Heart left ventricle (tissue), 16 donors: Measurements from ENCODE around the gene CDH11. TPM values are rescaled to one million over a fixed set of nuclear protein-coding genes. Genes with fewer than 3 reads are reported as not detected.

Experiments used
- ATAC-seq, 4 donors: fragments of 200-7000 bp; cut with Tn5 transposase; one replicate each; pipeline ENCODE4 v1.9.1; 2020 to 2022; ENCODE audit warnings: moderate library complexity in 4 of 4, mild to moderate bottlenecking in 3 of 4, moderate number of reproducible peaks in 1 of 4
- DNase-seq, 5 donors: peaks; one replicate each; pipeline ENCODE4 v3.0.0-alpha.2; 2020
- H3K27ac ChIP-seq, 12 donors: fragments of 200-600 bp; sonication (generic) in 4 of 12; one replicate each; pipeline versions ENCODE4 v1.5.0 to v1.8.0; 2016 to 2022; ENCODE audit warnings: mild to moderate bottlenecking in 2 of 12
- H3K27me3 ChIP-seq, 9 donors: fragments of 200-600 bp; sonication (generic) in 2 of 9; one replicate each; pipeline versions ENCODE4 v1.5.1 to v1.8.0; 2016 to 2022; ENCODE audit warnings: mild to moderate bottlenecking in 3 of 9
- H3K36me3 ChIP-seq, 9 donors: fragments of 200-600 bp; sonication (generic) in 2 of 9; one replicate each; pipeline versions ENCODE4 v1.5.0 to v1.8.0; 2018 to 2022; ENCODE audit warnings: mild to moderate bottlenecking in 2 of 9
- H3K4me1 ChIP-seq, 12 donors: fragments of 200-600 bp; sonication (generic) in 4 of 12; one replicate each; pipeline versions ENCODE4 v1.5.0 to v1.8.0; 2016 to 2022; ENCODE audit warnings: mild to moderate bottlenecking in 3 of 12
- H3K4me3 ChIP-seq, 12 donors: fragments of 200-600 bp; sonication (generic) in 4 of 12; one replicate each; pipeline versions ENCODE4 v1.5.0 to v1.8.0; 2017 to 2022; ENCODE audit warnings: mild to moderate bottlenecking in 9 of 12, moderate library complexity in 4 of 12
- H3K9me3 ChIP-seq, 12 donors: fragments of 200-600 bp; sonication (generic) in 4 of 12; one replicate each; pipeline versions ENCODE4 v1.5.0 to v1.8.0; 2016 to 2022; ENCODE audit warnings: mild to moderate bottlenecking in 1 of 12
- CTCF ChIP-seq, 12 donors: fragments of 200-600 bp; sonication (generic) in 4 of 12; IDR thresholded peaks; one replicate each; pipeline versions ENCODE4 v1.5.0 to v1.8.0; 2018 to 2022; ENCODE audit warnings: antibody characterized with exemption in 12 of 12, mild to moderate bottlenecking in 5 of 12
- POLR2A ChIP-seq, 2 donors: fragments of 450-650 bp; IDR thresholded peaks; one replicate each; pipeline ENCODE4 v1.6.1; 2017; ENCODE audit warnings: antibody characterized with exemption in 2 of 2, mild to moderate bottlenecking in 2 of 2, moderate library complexity in 2 of 2
- WGBS, 4 donors: extraction: QIAGEN DNeasy Blood & Tissue Kit in 2 of 4; methylation state at CpG; one replicate each; pipeline versions ENCODE4 v1.1.5 to v1.1.7; 2013 to 2018; 5-methylcytosine and 5-hydroxymethylcytosine counted together
- intact Hi-C, 10 donors: fragments of 100-400 bp; cut with DNase I; formaldehyde crosslinking; loops; one replicate each; pipeline versions ENCODE4 v1.11.1 to v1.14.2; 2022
- polyA plus RNA-seq, 2 donors: library from polyadenylated mRNA; stranded (reverse); fragments of 200-250 nt; gene quantifications; one replicate each; pipeline ENCODE4 v1.2.3, GENCODE V29; 2013
- total RNA-seq, 9 donors: library from RNA; depleted of rRNA in 2 of 9; stranded (reverse); fragments of >200 nt in 2 of 9; fragmentation: NEBNext Ultra II Directional in 3 of 9; extraction: Animal tissue kit (Norgen Biotek cat#: 25700) in 3 of 9; gene quantifications; one replicate each; pipeline versions ENCODE4 v1.1.0 to v1.2.4, GENCODE V29; 2016 to 2023
- donor health status: ischemic (EF 13 %, LVEDD 7.1; RV severe dilation, severe dysfunction).
- donor health status: healthy with polysubstance abuse.
- donor health status: DM: no; HTN: yes; CAD: no.
- donor health status: DM: no; HTN: no; CAD: no.
- donor health status: ischemic (EF 25% LVEDD 6.9; RV normal size, moderate dysfunction).
- donor health status: ischemic (EF 25% LVEDD 5.7; RV mildly dilated, moderate dysfunction).
- donor health status: healthy.
- donor health status: DM: yes; HTN: yes; CAD: no.
- donor health status: ischemic (EF 35%, LVEDD 5.7; RV mildly dilated, moderate dysfunction).
- donor health status: nonischemic (EF 11% LVEDD 7.7; RV severe dilation, severe dysfunction).
- donor health status: DM: yes; HTN: yes; CAD: no.
- donor health status: PGD.
- donor health status: ischemic (EF 29% LVEDD 5.4; RV normal size, mild dysfunction).
- donor health status: nonischemic (EF 23%, LVEDD 6.1; RV moderate dilation, normal function).

Gene CDH11
- total and polyA plus RNA-seq, 11 donors, result 1.4 to 37.1 (median 7.4) TPM

GRCh38 chr16:65097296-65097695, 24.6 kb downstream of the CDH11 start:
- Histone ChIP-seq H3K27me3 (no peaks in the 10 kb centered on the region), H3K9me3 (no peaks in the 10 kb centered on the region), H3K4me3 (no peak overlapping the region), H3K36me3 (no peaks in the 10 kb centered on the region), H3K4me1 (no peaks in the 10 kb centered on the region), H3K27ac (no peak overlapping the region)
- DNase-seq (no peak), ATAC-seq (no peak)
- TF ChIP-seq POLR2A (IDR thresholded peaks at IDR 0.05) (no peak), CTCF (IDR thresholded peaks at IDR 0.05) (no peak)
- intact Hi-C loops, result no loop called here
- WGBS, 4 donors, result 75 to 85% (median 79%) methylated on average over 4 of the region's 4 CpGs

GRCh38 chr16:65095906-65096305, 26.0 kb downstream of the CDH11 start:
- H3K27ac ChIP-seq, result no peak overlapping the region
- no peaks in the 10 kb centered on the region for H3K4me1 ChIP-seq
- DNase-seq (no peak), ATAC-seq (no peak)
- H3K27me3 ChIP-seq, result no peaks in the 10 kb centered on the region
- intact Hi-C loops, result no loop called here
- no peak overlapping the region for H3K4me3 ChIP-seq
- WGBS, 4 donors, result 69 to 71% (median 70%) methylated on average over 4 of the region's 4 CpGs
- H3K9me3 ChIP-seq, result no peaks in the 10 kb centered on the region
- H3K36me3 ChIP-seq, result no peaks in the 10 kb centered on the region
- TF ChIP-seq POLR2A (IDR thresholded peaks at IDR 0.05) (no peak), CTCF (IDR thresholded peaks at IDR 0.05) (no peak)

DNA sequence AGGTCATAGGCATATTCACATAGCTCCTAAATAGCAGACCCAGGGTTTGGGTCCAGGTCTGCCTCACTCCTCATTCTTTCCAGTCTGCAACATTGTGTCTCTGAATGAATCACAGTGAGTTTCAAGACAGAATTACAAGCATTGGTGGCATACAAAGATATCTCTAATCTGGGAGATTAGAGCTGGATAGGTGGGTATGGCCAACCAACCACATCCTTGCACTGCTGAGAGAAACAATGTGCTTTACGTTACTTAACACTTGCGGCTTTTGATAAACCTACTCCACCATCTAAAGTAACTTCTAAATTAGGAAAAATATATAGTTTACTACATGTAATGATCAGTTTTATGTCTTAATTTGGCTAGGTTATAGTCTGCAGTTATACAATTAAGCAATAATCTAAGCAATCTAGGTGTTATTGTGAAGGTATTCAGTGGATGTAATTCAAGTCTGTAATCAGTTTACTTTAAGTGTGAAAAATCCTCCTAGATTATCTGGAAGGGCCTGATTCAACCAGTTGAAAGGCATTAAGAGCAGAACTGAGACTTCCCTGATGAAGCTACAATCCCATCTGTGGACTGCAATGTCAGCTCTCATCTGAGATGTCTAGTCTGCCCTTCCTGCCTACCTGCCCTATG, 26.7 kb downstream of the CDH11 start:
- intact Hi-C loops, result no loop called here
- Histone ChIP-seq H3K27me3 (no peaks in the 10 kb centered on the region), H3K36me3 (no peaks in the 10 kb centered on the region), H3K9me3 (no peaks in the 10 kb centered on the region), H3K4me1 (no peaks in the 10 kb centered on the region), H3K4me3 (no peak overlapping the region), H3K27ac (no peak overlapping the region)
- WGBS, 4 donors, result 93 to 98% (median 96%) methylated on average over 2 of the region's 2 CpGs
- no peak for TF ChIP-seq CTCF (IDR thresholded peaks at IDR 0.05)
- no peak for TF ChIP-seq POLR2A (IDR thresholded peaks at IDR 0.05)
- DNase-seq, result no peak
- no peak for ATAC-seq

GRCh38 chr16:65094009-65094408, 27.9 kb downstream of the CDH11 start:
- H3K27me3 ChIP-seq, result no peaks in the 10 kb centered on the region
- H3K27ac ChIP-seq, result no peak overlapping the region
- WGBS, 4 donors, result 76 to 88% (median 83%) methylated on average over 1 of the region's 1 CpG
- intact Hi-C loops, result no loop called here
- DNase-seq, result no peak
- ATAC-seq, result no peak
- no peak for TF ChIP-seq POLR2A (IDR thresholded peaks at IDR 0.05)
- TF ChIP-seq CTCF (IDR thresholded peaks at IDR 0.05), result no peak
- H3K9me3 ChIP-seq, result no peaks in the 10 kb centered on the region
- H3K4me3 ChIP-seq, result no peak overlapping the region
- H3K36me3 ChIP-seq, result no peaks in the 10 kb centered on the region
- H3K4me1 ChIP-seq, result no peaks in the 10 kb centered on the region
